HEK293 (cell line): ENCODE data around the gene WHRN.

Experiments used
- CTCF ChIA-PET: fragments of 350-600 bp; formaldehyde crosslinking; extraction: SDS; loops from one replicate; lab custom pipeline; 2021; ENCODE audit warnings: antibody characterized with exemption; lab: Yijun Ruan, JAX
- POLR2A ChIA-PET: fragments of 300-600 bp; formaldehyde crosslinking; extraction: SDS; loops from one replicate; lab custom pipeline; 2020; ENCODE audit warnings: antibody characterized with exemption, inconsistent platforms; lab: Yijun Ruan, JAX
- H3K27ac ChIP-seq: fragments of 200-500 bp; sonication (Bioruptor generic); 2 replicates; pipeline ENCODE4 v1.5.1; 2014; ENCODE audit warnings: low read depth, low read length, control low read depth, inconsistent platforms; ENCODE audit errors: extremely low read depth
- H3K36me3 ChIP-seq, 2 experiments: fragments of 200-500 bp in 1 of 2; sonication (Bioruptor generic) in 1 of 2; 1 replicate in 1 of 2; 2 replicates in 1 of 2; pipeline ENCODE4 v1.5.1; 2014 to 2017; ENCODE audit warnings: inconsistent platforms in 2 of 2, low read length in 2 of 2; ENCODE audit not compliant: control insufficient read depth in 2 of 2, insufficient read depth in 1 of 2
- H3K4me1 ChIP-seq: fragments of 200-500 bp; sonication (Bioruptor generic); 2 replicates; pipeline ENCODE4 v1.5.1; 2014; ENCODE audit warnings: mild to moderate bottlenecking, low read length, inconsistent platforms; ENCODE audit not compliant: control insufficient read depth, insufficient read depth
- H3K4me3 ChIP-seq: 2 replicates; pipeline ENCODE4 v1.5.1; 2011; ENCODE audit warnings: low read depth, mild to moderate bottlenecking, control low read depth, low read length, moderate library complexity
- H3K9me3 ChIP-seq: fragments of 200-500 bp; sonication (Bioruptor generic); 2 replicates; pipeline ENCODE4 v1.5.1; 2014; ENCODE audit warnings: low read depth, low read length, inconsistent platforms; ENCODE audit not compliant: control insufficient read depth, insufficient read depth
- AEBP2 ChIP-seq: fragments of 450-650 bp; formaldehyde crosslinking; IDR thresholded peaks from 2 replicates; pipeline ENCODE4 v1.5.1; 2016; ENCODE audit warnings: missing biosample characterization, missing genetic modification characterization, borderline replicate concordance
- BCL11A ChIP-seq: fragments of 450-650 bp; formaldehyde crosslinking; IDR thresholded peaks from 2 replicates; pipeline ENCODE4 v1.5.1; 2016; ENCODE audit warnings: low read depth, missing biosample characterization, missing genetic modification characterization
- BCL6B ChIP-seq: fragments of 450-650 bp; formaldehyde crosslinking; IDR thresholded peaks from 2 replicates; pipeline ENCODE4 v1.5.1; 2017; ENCODE audit warnings: missing biosample characterization, missing genetic modification characterization
- GLI4 ChIP-seq: fragments of 450-650 bp; formaldehyde crosslinking; IDR thresholded peaks from 2 replicates; pipeline ENCODE4 v1.5.1; 2016; ENCODE audit warnings: missing biosample characterization, missing genetic modification characterization
- HOXC10 ChIP-seq: sonication (generic); formaldehyde crosslinking; IDR thresholded peaks from 2 replicates; pipeline ENCODE4 v1.8.1; 2023; ENCODE audit warnings: mild to moderate bottlenecking, missing genetic modification reagents
- INSM2 ChIP-seq: fragments of 450-650 bp; formaldehyde crosslinking; IDR thresholded peaks from 2 replicates; pipeline ENCODE4 v1.5.1; 2016; ENCODE audit warnings: missing biosample characterization, missing genetic modification characterization
- SP3 ChIP-seq: fragments of 450-650 bp; formaldehyde crosslinking; IDR thresholded peaks from 2 replicates; pipeline ENCODE4 v1.5.1; 2016; ENCODE audit warnings: missing biosample characterization, missing genetic modification characterization
- ZBTB1 ChIP-seq: fragments of 450-650 bp; formaldehyde crosslinking; IDR thresholded peaks from 2 replicates; pipeline ENCODE4 v1.5.1; 2016; ENCODE audit warnings: missing biosample characterization, missing genetic modification characterization
- ZEB2 ChIP-seq: fragments of 450-650 bp; formaldehyde crosslinking; IDR thresholded peaks from 2 replicates; pipeline ENCODE4 v1.5.1; 2016; ENCODE audit warnings: missing biosample characterization, missing genetic modification characterization
- ZFP37 ChIP-seq: fragments of 450-650 bp; formaldehyde crosslinking; IDR thresholded peaks from 2 replicates; pipeline ENCODE4 v1.5.1; 2016; ENCODE audit warnings: missing biosample characterization, missing genetic modification characterization
- ZNF10 ChIP-seq: fragments of 450-650 bp; formaldehyde crosslinking; IDR thresholded peaks from 2 replicates; pipeline ENCODE4 v1.5.1; 2017; ENCODE audit warnings: missing biosample characterization, missing genetic modification characterization
- ZNF121 ChIP-seq: fragments of 450-650 bp; formaldehyde crosslinking; IDR thresholded peaks from 2 replicates; pipeline ENCODE4 v1.5.1; 2016; ENCODE audit warnings: missing biosample characterization, missing genetic modification characterization
- ZNF132 ChIP-seq: fragments of 450-650 bp; formaldehyde crosslinking; IDR thresholded peaks from 2 replicates; pipeline ENCODE4 v1.5.1; 2017; ENCODE audit warnings: missing biosample characterization, missing genetic modification characterization, borderline replicate concordance
- ZNF133 ChIP-seq: fragments of 450-650 bp; formaldehyde crosslinking; IDR thresholded peaks from 2 replicates; pipeline ENCODE4 v1.5.1; 2016; ENCODE audit warnings: missing biosample characterization, missing genetic modification characterization
- ZNF148 ChIP-seq: fragments of 450-650 bp; formaldehyde crosslinking; IDR thresholded peaks from 2 replicates; pipeline ENCODE4 v1.5.0; 2017; ENCODE audit warnings: missing biosample characterization, missing genetic modification characterization, borderline replicate concordance
- ZNF155 ChIP-seq: fragments of 450-650 bp; formaldehyde crosslinking; IDR thresholded peaks from 2 replicates; pipeline ENCODE4 v1.5.1; 2016; ENCODE audit warnings: missing biosample characterization, missing genetic modification characterization
- ZNF302 ChIP-seq: fragments of 450-650 bp; formaldehyde crosslinking; IDR thresholded peaks from 2 replicates; pipeline ENCODE4 v1.5.1; 2016; ENCODE audit warnings: missing biosample characterization, missing genetic modification characterization, low read depth
- ZNF324 ChIP-seq: fragments of 450-650 bp; formaldehyde crosslinking; IDR thresholded peaks from 2 replicates; pipeline ENCODE4 v1.5.1; 2016; ENCODE audit warnings: missing biosample characterization, missing genetic modification characterization
- ZNF335 ChIP-seq: fragments of 450-650 bp; formaldehyde crosslinking; conservative IDR thresholded peaks from 2 replicates; pipeline ENCODE4 v1.5.1; 2016; ENCODE audit warnings: missing biosample characterization, missing genetic modification characterization
- ZNF394 ChIP-seq: fragments of 450-650 bp; formaldehyde crosslinking; IDR thresholded peaks from 2 replicates; pipeline ENCODE4 v1.5.1; 2016; ENCODE audit warnings: missing biosample characterization, missing genetic modification characterization, mild to moderate bottlenecking, moderate library complexity, borderline replicate concordance
- ZNF416 ChIP-seq: fragments of 450-650 bp; formaldehyde crosslinking; IDR thresholded peaks from 2 replicates; pipeline ENCODE4 v1.5.1; 2016; ENCODE audit warnings: missing biosample characterization, missing genetic modification characterization
- ZNF510 ChIP-seq: fragments of 450-650 bp; formaldehyde crosslinking; IDR thresholded peaks from 2 replicates; pipeline ENCODE4 v1.5.1; 2018; ENCODE audit warnings: mild to moderate bottlenecking, missing genetic modification characterization, missing biosample characterization; ENCODE audit not compliant: insufficient replicate concordance
- ZNF544 ChIP-seq: fragments of 450-650 bp; formaldehyde crosslinking; IDR thresholded peaks from 2 replicates; pipeline ENCODE4 v1.5.0; 2017; ENCODE audit warnings: missing biosample characterization, missing genetic modification characterization
- ZNF624 ChIP-seq: fragments of 450-650 bp; formaldehyde crosslinking; IDR thresholded peaks from 2 replicates; pipeline ENCODE4 v1.5.1; 2017; ENCODE audit warnings: missing biosample characterization, missing genetic modification characterization
- ZNF626 ChIP-seq: fragments of 450-650 bp; sonication (Bioruptor Pico); formaldehyde crosslinking; IDR thresholded peaks from 2 replicates; pipeline ENCODE4 v1.5.1; 2018; ENCODE audit warnings: missing biosample characterization, missing genetic modification characterization, inconsistent platforms
- ZNF785 ChIP-seq: fragments of 450-650 bp; formaldehyde crosslinking; IDR thresholded peaks from 2 replicates; pipeline ENCODE4 v1.5.1; 2016; ENCODE audit warnings: missing biosample characterization, missing genetic modification characterization
- ZNF792 ChIP-seq: fragments of 450-650 bp; formaldehyde crosslinking; IDR thresholded peaks from 2 replicates; pipeline ENCODE4 v1.5.1; 2016; ENCODE audit warnings: missing biosample characterization, missing genetic modification characterization
- ZSCAN23 ChIP-seq: fragments of 450-650 bp; formaldehyde crosslinking; IDR thresholded peaks from 2 replicates; pipeline ENCODE4 v1.5.1; 2016; ENCODE audit warnings: missing biosample characterization, missing genetic modification characterization
- ZSCAN5A ChIP-seq: fragments of 450-650 bp; formaldehyde crosslinking; IDR thresholded peaks from 2 replicates; pipeline ENCODE4 v1.5.1; 2016; ENCODE audit warnings: missing biosample characterization, missing genetic modification characterization

The WHRN gene

GRCh38 chr9:114513959-114514267 is 8.6 kb upstream of the WHRN start:
- H3K4me3 ChIP-seq: no peak overlapping the region
- H3K9me3 ChIP-seq: no peaks in the 10 kb centered on the region
- CTCF ChIA-PET: no interaction called here
- no peaks in the 10 kb centered on the region for H3K4me1 ChIP-seq
- TF ChIP-seq ZNF10 (tag by site-specific recombination) (no peak), ZNF785 (tag by site-specific recombination) (no peak), ZSCAN5A (tag by site-specific recombination) (no peak), ZNF335 (no peak), SP3 (no peak), ZNF302 (tag by site-specific recombination) (no peak), ZNF624 (tag by site-specific recombination) (no peak), ZNF148 (tag by site-specific recombination) (no peak), ZNF394 (tag by site-specific recombination) (no peak), ZNF416 (tag by site-specific recombination) (no peak), ZNF626 (tag by site-specific recombination) (no peak), ZNF544 (no peak), INSM2 (no peak), ZEB2 (tag by site-specific recombination) (no peak), BCL11A (tag by site-specific recombination) (no peak), ZBTB1 (tag by site-specific recombination) (no peak)
- H3K27ac ChIP-seq: no peak overlapping the region
- H3K36me3 ChIP-seq: no peaks in the 10 kb centered on the region
- POLR2A ChIA-PET: no interaction called here

GRCh38 chr9:114513055-114513958 is 8.0 kb upstream of the WHRN start:
- Histone ChIP-seq H3K4me1 (no peaks in the 10 kb centered on the region), H3K27ac (no peak overlapping the region), H3K36me3 (no peaks in the 10 kb centered on the region), H3K9me3 (no peaks in the 10 kb centered on the region), H3K4me3 (no peak overlapping the region)
- ChIA-PET POLR2A (no interaction called here), CTCF (no interaction called here)
- TF ChIP-seq ZNF792 (tag by site-specific recombination) (no peak), ZNF155 (tag by site-specific recombination) (no peak), ZNF132 (tag by site-specific recombination) (no peak), ZNF133 (no peak), ZNF121 (tag by site-specific recombination) (no peak), AEBP2 (tag by site-specific recombination) (no peak), ZNF324 (tag by site-specific recombination) (no peak), GLI4 (tag by site-specific recombination) (no peak), ZSCAN23 (tag by site-specific recombination) (no peak), HOXC10 (CRISPR knock-in tag) (no peak), ZNF510 (tag by site-specific recombination) (no peak), ZFP37 (tag by site-specific recombination) (no peak), BCL6B (no peak)
